ENCODE results near the gene WDR90. TPM values are rescaled to one million over a fixed set of nuclear protein-coding genes. Genes with fewer than 3 reads are reported as not detected.

The WDR90 gene
- total and polyA plus RNA-seq, 8 donors, result 19.9 to 114 (median 30.5) TPM

- Histone ChIP-seq H3K36me3 (no peaks in the 10 kb centered on the region), H3K4me1 (peaks cover 8 to 30% (median 20%) of the 10 kb centered on the region in 4 donors), H3K27me3 (peaks cover 40 to 99% (median 79%) of the 10 kb centered on the region in 3 donors), H3K4me3 (no peak overlapping the region), H3K9me3 (no peaks in the 10 kb centered on the region), H3K27ac (no peak overlapping the region)
- DNase-seq, result peak in 1 of 2 donors; percentile 81
- WGBS, 5 donors, result 6 to 9% (median 6%) methylated on average over 35 to 76 of the region's 76 CpGs
- TF ChIP-seq POLR2A (IDR thresholded peaks at IDR 0.05) (no peak), POLR2AphosphoS5 (IDR thresholded peaks at IDR 0.05) (no peak), EP300 (IDR thresholded peaks at IDR 0.05) (no peak)
- TF ChIP-seq, protein P1, sequence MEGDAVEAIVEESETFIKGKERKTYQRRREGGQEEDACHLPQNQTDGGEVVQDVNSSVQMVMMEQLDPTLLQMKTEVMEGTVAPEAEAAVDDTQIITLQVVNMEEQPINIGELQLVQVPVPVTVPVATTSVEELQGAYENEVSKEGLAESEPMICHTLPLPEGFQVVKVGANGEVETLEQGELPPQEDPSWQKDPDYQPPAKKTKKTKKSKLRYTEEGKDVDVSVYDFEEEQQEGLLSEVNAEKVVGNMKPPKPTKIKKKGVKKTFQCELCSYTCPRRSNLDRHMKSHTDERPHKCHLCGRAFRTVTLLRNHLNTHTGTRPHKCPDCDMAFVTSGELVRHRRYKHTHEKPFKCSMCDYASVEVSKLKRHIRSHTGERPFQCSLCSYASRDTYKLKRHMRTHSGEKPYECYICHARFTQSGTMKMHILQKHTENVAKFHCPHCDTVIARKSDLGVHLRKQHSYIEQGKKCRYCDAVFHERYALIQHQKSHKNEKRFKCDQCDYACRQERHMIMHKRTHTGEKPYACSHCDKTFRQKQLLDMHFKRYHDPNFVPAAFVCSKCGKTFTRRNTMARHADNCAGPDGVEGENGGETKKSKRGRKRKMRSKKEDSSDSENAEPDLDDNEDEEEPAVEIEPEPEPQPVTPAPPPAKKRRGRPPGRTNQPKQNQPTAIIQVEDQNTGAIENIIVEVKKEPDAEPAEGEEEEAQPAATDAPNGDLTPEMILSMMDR (IDR thresholded peaks at IDR 0.05), result no peak
- intact Hi-C loops (cut with DNase I; ENCODE audit: low total_unique reads), result no loop called here
Measured at GRCh38 chr16:700684-701584, 51.8 kb downstream of the WDR90 start.

GRCh38 chr16:702341-702740 lies 53.2 kb downstream of the WDR90 start:
- no peaks in the 10 kb centered on the region for H3K36me3 ChIP-seq
- TF ChIP-seq POLR2A (IDR thresholded peaks at IDR 0.05) (no peak), EP300 (IDR thresholded peaks at IDR 0.05) (no peak), POLR2AphosphoS5 (IDR thresholded peaks at IDR 0.05) (no peak)
- TF ChIP-seq, protein P1 (IDR thresholded peaks at IDR 0.05), result no peak
- H3K9me3 ChIP-seq, result no peaks in the 10 kb centered on the region
- WGBS, 5 donors, result 86 to 89% (median 87%) methylated on average over 19 of the region's 19 CpGs
- H3K27me3 ChIP-seq, result peaks cover 48 to 99% (median 82%) of the 10 kb centered on the region in 3 donors
- no peak overlapping the region for H3K4me3 ChIP-seq
- H3K4me1 ChIP-seq, result peaks cover 11 to 39% (median 28%) of the 10 kb centered on the region in 4 donors
- intact Hi-C loops (cut with DNase I; ENCODE audit: low total_unique reads), result no loop called here
- no peak for DNase-seq
- H3K27ac ChIP-seq, result no peak overlapping the region

- Histone ChIP-seq H3K27ac (no peak overlapping the region), H3K27me3 (peaks cover 57 to 99% (median 93%) of the 10 kb centered on the region in 3 donors), H3K36me3 (no peaks in the 10 kb centered on the region), H3K9me3 (no peaks in the 10 kb centered on the region), H3K4me1 (peaks cover 11 to 39% (median 28%) of the 10 kb centered on the region in 4 donors), H3K4me3 (no peak overlapping the region)
- no peak for DNase-seq
- TF ChIP-seq POLR2AphosphoS5 (IDR thresholded peaks at IDR 0.05), result no peak
- TF ChIP-seq, protein P1 (IDR thresholded peaks at IDR 0.05), result no peak
- no peak for TF ChIP-seq EP300 (IDR thresholded peaks at IDR 0.05)
- TF ChIP-seq POLR2A (IDR thresholded peaks at IDR 0.05), result no peak
- WGBS, 5 donors, result 77 to 88% (median 81%) methylated on average over 4 to 12 of the region's 12 CpGs
- intact Hi-C loops (cut with DNase I; ENCODE audit: low total_unique reads), result no loop called here
Measured at GRCh38 chr16:703406-703805, 54.2 kb downstream of the WDR90 start.

- Histone ChIP-seq H3K4me1 (peaks cover 11 to 39% (median 28%) of the 10 kb centered on the region in 4 donors), H3K27ac (no peak overlapping the region), H3K9me3 (no peaks in the 10 kb centered on the region), H3K4me3 (no peak overlapping the region), H3K27me3 (peaks cover 63 to 100% (median 97%) of the 10 kb centered on the region in 3 donors), H3K36me3 (no peaks in the 10 kb centered on the region)
- no peak for DNase-seq
- WGBS, 5 donors, result 55 to 81% (median 72%) methylated on average over 7 of the region's 7 CpGs
- intact Hi-C loops (cut with DNase I; ENCODE audit: low total_unique reads), result no loop called here
- TF ChIP-seq POLR2AphosphoS5 (IDR thresholded peaks at IDR 0.05) (no peak), EP300 (IDR thresholded peaks at IDR 0.05) (no peak)
Measured at GRCh38 chr16:704047-704446, 54.9 kb downstream of the WDR90 start.

Measured in stomach (tissue), 9 donors.